GM23338 (cell line): ENCODE data around the gene HTR6. TPM values are rescaled to one million over a fixed set of nuclear protein-coding genes. Genes with fewer than 3 reads are reported as not detected.

Source experiments
- ATAC-seq: fragments of 200-7000 bp; cut with Tn5 transposase; 3 replicates; pipeline ENCODE4 v1.9.1; 2020
- DNase-seq: peaks from one replicate; pipeline ENCODE4 v3.0.0-alpha.2; 2015; ENCODE audit warnings: low spot score
- H2AFZ ChIP-seq: fragments of 200-600 bp; sonication (generic); 2 replicates; pipeline ENCODE4 v1.8.0; 2016; ENCODE audit warnings: antibody characterized with exemption, mild to moderate bottlenecking, moderate library complexity
- H3F3A ChIP-seq: fragments of 200-600 bp; sonication (generic); replicated peaks from 2 replicates; pipeline ENCODE4 v1.8.0; 2017; ENCODE audit warnings: antibody characterized with exemption, mixed run types, low read depth
- H3K27ac ChIP-seq: fragments of 200-600 bp; sonication (generic); 2 replicates; pipeline ENCODE4 v1.6.1; 2016; ENCODE audit warnings: low read depth
- H3K27me3 ChIP-seq: fragments of 200-600 bp; sonication (generic); 2 replicates; pipeline ENCODE4 v1.8.0; 2016; ENCODE audit warnings: mild to moderate bottlenecking, mixed run types, moderate library complexity; ENCODE audit not compliant: insufficient read depth
- H3K36me3 ChIP-seq: fragments of 200-600 bp; sonication (generic); 2 replicates; pipeline ENCODE4 v1.8.0; 2016; ENCODE audit warnings: mild to moderate bottlenecking; ENCODE audit not compliant: insufficient read depth
- H3K4me1 ChIP-seq: fragments of 200-600 bp; sonication (generic); 2 replicates; pipeline ENCODE4 v1.8.0; 2016; ENCODE audit warnings: mild to moderate bottlenecking, moderate library complexity; ENCODE audit not compliant: insufficient read depth
- H3K4me2 ChIP-seq: fragments of 200-600 bp; sonication (generic); 2 replicates; pipeline ENCODE4 v1.7.1; 2017; ENCODE audit warnings: mixed run types
- H3K4me3 ChIP-seq: fragments of 200-600 bp; sonication (generic); 2 replicates; pipeline ENCODE4 v1.6.1; 2016; ENCODE audit warnings: mixed run types
- H3K79me2 ChIP-seq: fragments of 200-600 bp; sonication (generic); replicated peaks from 2 replicates; pipeline ENCODE4 v1.8.0; 2017; ENCODE audit warnings: mild to moderate bottlenecking; ENCODE audit not compliant: insufficient read depth
- H3K9me2 ChIP-seq: fragments of 200-600 bp; sonication (generic); 2 replicates; pipeline ENCODE4 v1.8.0; 2017; ENCODE audit not compliant: insufficient read depth
- H4K20me1 ChIP-seq: fragments of 200-600 bp; sonication (generic); replicated peaks from 2 replicates; pipeline ENCODE4 v1.8.0; 2017; ENCODE audit warnings: mild to moderate bottlenecking; ENCODE audit not compliant: insufficient read depth
- H3K27ac Mint-ChIP-seq: 2 replicates; pipeline ENCODE4 v1.8.0; 2020; ENCODE audit warnings: inconsistent platforms, mild to moderate bottlenecking, moderate library complexity, mixed read lengths
- H3K27me3 Mint-ChIP-seq: 3 replicates; pipeline ENCODE4 v1.8.0; 2022; ENCODE audit warnings: low read depth, mild to moderate bottlenecking, moderate library complexity, mixed read lengths, inconsistent platforms; ENCODE audit not compliant: insufficient read depth, poor library complexity
- H3K36me3 Mint-ChIP-seq: 3 replicates; pipeline ENCODE4 v1.8.0; 2021; ENCODE audit warnings: low read depth, mild to moderate bottlenecking, inconsistent platforms, moderate library complexity, mixed read lengths
- H3K4me1 Mint-ChIP-seq: 3 replicates; pipeline ENCODE4 v1.8.0; 2020; ENCODE audit warnings: mild to moderate bottlenecking, inconsistent platforms, mixed read lengths
- H3K4me3 Mint-ChIP-seq: 3 replicates; pipeline ENCODE4 v1.8.0; 2021; ENCODE audit warnings: moderate library complexity, mild to moderate bottlenecking, inconsistent platforms, mixed read lengths
- H3K9me3 Mint-ChIP-seq: 3 replicates; pipeline ENCODE4 v1.8.0; 2020; ENCODE audit warnings: moderate library complexity, mild to moderate bottlenecking, inconsistent platforms, mixed read lengths
- CTCF ChIP-seq, 2 experiments: fragments of 200-600 bp in 1 of 2; sonication (generic) in 1 of 2; conservative IDR thresholded peaks; 2 replicates each; pipeline versions ENCODE4 v1.5.1 to v1.6.1; 2016 to 2017; ENCODE audit warnings: antibody characterized with exemption in 2 of 2, low read depth in 2 of 2, mild to moderate bottlenecking in 2 of 2, moderate library complexity in 1 of 2
- EZH2 ChIP-seq: fragments of 200-600 bp; sonication (generic); IDR thresholded peaks from one replicate; pipeline ENCODE4 v1.8.0; 2017; ENCODE audit warnings: antibody characterized with exemption, mild to moderate bottlenecking, low read depth; ENCODE audit not compliant: unreplicated experiment
- NANOG ChIP-seq: IDR thresholded peaks from 2 replicates; pipeline ENCODE4 v1.6.1; 2016; ENCODE audit warnings: antibody characterized with exemption, borderline replicate concordance
- STAT1 ChIP-seq: IDR thresholded peaks from one replicate; pipeline ENCODE4 v1.6.1; 2016; ENCODE audit warnings: antibody characterized with exemption; ENCODE audit not compliant: unreplicated experiment
- ZNF331 ChIP-seq: fragments of 250-450 bp; sonication (Bioruptor Pico); IDR thresholded peaks from 2 replicates; pipeline ENCODE4 v1.5.0; 2020; ENCODE audit warnings: low read depth, mild to moderate bottlenecking, moderate library complexity
- ZNF462 ChIP-seq: fragments of 250-450 bp; sonication (Bioruptor Pico); IDR thresholded peaks from 2 replicates; pipeline ENCODE4 v1.5.0; 2020; ENCODE audit warnings: mild to moderate bottlenecking, moderate library complexity
- polyA plus RNA-seq: library from polyadenylated mRNA; unstranded; fragments of >200 nt; fragmentation: Nextera tagmentation; extraction: Ambion mirVana; gene quantifications from 2 replicates; pipeline ENCODE4 v1.2.1, GENCODE V29; 2016
- total RNA-seq: library from RNA; depleted of rRNA; stranded (reverse); fragments of >200 nt; shearing (Covaris generic); gene quantifications from 2 replicates; pipeline ENCODE4 v1.2.3, GENCODE V29; 2014

The HTR6 gene
- total and polyA plus RNA-seq, 2 experiments from 2014 or later = 0.26 to 0.66 TPM

- peaks cover 17% of the 10 kb centered on the region for H3K4me1 Mint-ChIP-seq
- H3K27me3 Mint-ChIP-seq = peaks cover 3% of the 10 kb centered on the region
- H3K9me3 Mint-ChIP-seq = no peaks in the 10 kb centered on the region
- Histone ChIP-seq H4K20me1 (peaks cover 5% of the 10 kb centered on the region), H3K27me3 (no peaks in the 10 kb centered on the region), H3K4me1 (peaks cover 16% of the 10 kb centered on the region), H3K4me2 (no peak overlapping the region), H3F3A (no peaks in the 10 kb centered on the region), H3K9me2 (no peaks in the 10 kb centered on the region), H2AFZ (no peak overlapping the region), H3K36me3 (peaks cover 13% of the 10 kb centered on the region), H3K4me3 (no peak overlapping the region), H3K79me2 (peaks cover 19% of the 10 kb centered on the region), H3K27ac (no peak overlapping the region)
- peaks cover 35% of the 10 kb centered on the region; the same call in 2 of the 3 replicates for H3K36me3 Mint-ChIP-seq
- no peak for TF ChIP-seq STAT1
- DNase-seq = no peak
- H3K4me3 Mint-ChIP-seq = no peak overlapping the region
- ATAC-seq = no peak
- no peak overlapping the region for H3K27ac Mint-ChIP-seq
Observed at GRCh38 chr1:19625291-19625937, 39.3 kb upstream of the HTR6 start.

GRCh38 chr1:19628879-19629278, 35.8 kb upstream of the HTR6 start:
- Histone ChIP-seq H3K79me2 (no peaks in the 10 kb centered on the region), H3K27ac (0 out of 2 replicates have a peak overlapping the region, but pooled peaks have one; percentile 39), H3K27me3 (no peaks in the 10 kb centered on the region), H3K36me3 (peaks cover 7% of the 10 kb centered on the region), H3F3A (no peaks in the 10 kb centered on the region), H3K4me3 (no peak overlapping the region), H3K4me2 (peak overlapping the region; percentile 11; the same call in 1 of the 2 replicates), H3K9me2 (no peaks in the 10 kb centered on the region), H4K20me1 (peaks cover 1% of the 10 kb centered on the region), H3K4me1 (peaks cover 16% of the 10 kb centered on the region), H2AFZ (no peak overlapping the region)
- no peaks in the 10 kb centered on the region for H3K9me3 Mint-ChIP-seq
- peak overlapping the region; percentile 65; the same call in 1 of the 2 replicates for H3K27ac Mint-ChIP-seq
- H3K4me1 Mint-ChIP-seq = peaks cover 20% of the 10 kb centered on the region
- TF ChIP-seq STAT1 = no peak
- H3K27me3 Mint-ChIP-seq = peaks cover 3% of the 10 kb centered on the region
- H3K4me3 Mint-ChIP-seq = no peak overlapping the region
- ATAC-seq (peak; percentile 57), DNase-seq (peak; percentile 27)
- peaks cover 30% of the 10 kb centered on the region; the same call in 2 of the 3 replicates for H3K36me3 Mint-ChIP-seq

- ATAC-seq (peak; percentile 58), DNase-seq (no peak)
- Histone ChIP-seq H4K20me1 (no peaks in the 10 kb centered on the region; the same call in 1 of the 2 replicates), H3K79me2 (no peaks in the 10 kb centered on the region), H3K4me1 (peaks cover 16% of the 10 kb centered on the region), H3K36me3 (peaks cover 5% of the 10 kb centered on the region; the same call in 1 of the 2 replicates), H3F3A (no peaks in the 10 kb centered on the region), H3K4me2 (peak overlapping the region; percentile 11), H3K9me2 (no peaks in the 10 kb centered on the region), H3K27me3 (no peaks in the 10 kb centered on the region), H3K27ac (peak overlapping the region; percentile 39; the same call in 1 of the 2 replicates), H2AFZ (no peak overlapping the region), H3K4me3 (no peak overlapping the region)
- Mint-ChIP-seq H3K27ac (peak overlapping the region; percentile 70; the same call in 1 of the 2 replicates), H3K4me1 (peaks cover 20% of the 10 kb centered on the region), H3K4me3 (no peak overlapping the region), H3K9me3 (no peaks in the 10 kb centered on the region), H3K27me3 (peaks cover 3% of the 10 kb centered on the region), H3K36me3 (peaks cover 29% of the 10 kb centered on the region; the same call in 2 of the 3 replicates)
- TF ChIP-seq CTCF (conservative IDR thresholded peaks at IDR 0.05; ENCODE audit: low read depth in 2 of 2) = no peak
- no peak for TF ChIP-seq ZNF462 (CRISPR knock-in tag)
- no peak for TF ChIP-seq EZH2
- TF ChIP-seq ZNF331 = no peak
- TF ChIP-seq STAT1 = no peak
- no peak for TF ChIP-seq NANOG
Observed at GRCh38 chr1:19629357-19629756, 35.3 kb upstream of the HTR6 start.
